DND-41 (cell line): ENCODE results near the gene AP2B1.

ENCODE experiments used
- CTCF ChIP-seq: IDR thresholded peaks from 2 replicates; pipeline ENCODE4 v1.5.1; 2012; ENCODE audit warnings: borderline replicate concordance, low read length, moderate library complexity, mild to moderate bottlenecking; ENCODE audit not compliant: poor library complexity, severe bottlenecking; ENCODE audit errors: extremely low read depth
- EZH2 ChIP-seq: IDR thresholded peaks from 3 replicates; pipeline ENCODE4 v1.6.1; 2012; ENCODE audit warnings: borderline replicate concordance, low read depth, mild to moderate bottlenecking, moderate library complexity, low read length, inconsistent platforms; ENCODE audit not compliant: severe bottlenecking

- peak; percentile 49 for TF ChIP-seq CTCF
- TF ChIP-seq EZH2: no peak
Observed at GRCh38 chr17:35769895-35770486, 182.9 kb downstream of the AP2B1 start.
